Prostate gland (tissue), 2 donors: ENCODE data around the gene ATP5PD. TPM values are rescaled to one million over a fixed set of nuclear protein-coding genes. Genes with fewer than 3 reads are reported as not detected.

Source experiments
- DNase-seq: peaks from one replicate; pipeline ENCODE4 v3.0.0-alpha.2; 2019; ENCODE audit warnings: low spot score
- H3K27ac ChIP-seq, 2 donors: fragments of 200-600 bp; sonication (generic); 2 replicates each; pipeline ENCODE4 v1.5.1; 2017 to 2019
- H3K27me3 ChIP-seq: fragments of 200-600 bp; sonication (generic); replicated peaks from 2 replicates; pipeline ENCODE4 v1.5.1; 2019; ENCODE audit not compliant: insufficient read depth
- H3K36me3 ChIP-seq, 2 donors: fragments of 200-600 bp; sonication (generic); 1 replicate in 1 of 2; 2 replicates in 1 of 2; pipeline versions ENCODE4 v1.5.1 to v1.8.1; 2017 to 2019
- H3K4me1 ChIP-seq: fragments of 200-600 bp; sonication (generic); replicated peaks from 2 replicates; pipeline ENCODE4 v1.5.1; 2019
- H3K4me3 ChIP-seq, 2 donors: fragments of 200-600 bp; sonication (generic); 2 replicates each; pipeline ENCODE4 v1.5.1; 2017 to 2019
- H3K9me3 ChIP-seq: fragments of 200-600 bp; sonication (generic); 2 replicates; pipeline ENCODE4 v1.5.1; 2017
- POLR2A ChIP-seq: fragments of 450-650 bp; IDR thresholded peaks from one replicate; pipeline ENCODE4 v1.6.1; 2016; ENCODE audit warnings: antibody characterized with exemption, mild to moderate bottlenecking
- POLR2AphosphoS5 ChIP-seq: sonication (generic); formaldehyde crosslinking; IDR thresholded peaks from one replicate; pipeline ENCODE4 v1.6.1; 2017; ENCODE audit warnings: antibody characterized with exemption
- WGBS: methylation state at CpG from one replicate; pipeline ENCODE4 v1.1.5; 2018; 5-methylcytosine and 5-hydroxymethylcytosine counted together
- intact Hi-C: fragments of 100-400 bp; cut with DNase I; formaldehyde crosslinking; loops from one replicate; pipeline ENCODE4 v1.14.2; 2022
- total RNA-seq, 2 donors: library from RNA; depleted of rRNA; stranded (reverse); fragments of >200 nt; gene quantifications; one replicate each; pipeline ENCODE4 v1.1.0, GENCODE V29; 2016
- TF ChIP-seq, protein P1 (sequence below), 4 experiments: fragments of 200-600 bp in 2 of 4; fragments of 450-650 bp in 2 of 4; sonication (generic) in 2 of 4; IDR thresholded peaks; 1 replicate in 3 of 4; 2 replicates in 1 of 4; pipeline ENCODE4 v1.5.1; 2016 to 2019; ENCODE audit warnings: antibody characterized with exemption in 4 of 4, mild to moderate bottlenecking in 2 of 4, moderate library complexity in 2 of 4

ATP5PD gene
- total RNA-seq, 2 donors from 2014 or later: 116 to 201 TPM

DNA sequence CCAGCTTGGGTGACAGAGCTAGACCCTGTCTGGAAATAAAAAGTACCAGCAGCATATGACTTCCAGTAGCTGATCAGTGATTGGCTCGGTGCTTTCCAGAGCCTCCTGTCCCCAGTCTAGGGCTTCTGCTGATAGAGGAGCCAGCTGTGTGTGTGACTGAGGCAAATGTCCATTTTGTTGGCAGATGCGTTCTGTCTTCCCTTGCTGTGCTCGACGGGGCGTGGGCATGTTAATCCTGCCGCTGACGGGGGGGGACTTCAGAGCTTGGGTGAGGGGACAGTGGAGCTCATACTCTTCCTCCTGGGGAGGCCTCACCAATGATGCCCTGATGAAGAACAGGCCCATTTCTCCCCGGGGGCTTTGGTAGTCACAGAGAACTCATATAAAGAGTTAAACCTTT, 14.8 kb upstream of the ATP5PD start:
- Histone ChIP-seq H3K27ac (no peak overlapping the region), H3K9me3 (no peaks in the 10 kb centered on the region), H3K27me3 (no peaks in the 10 kb centered on the region), H3K36me3 (peaks cover 6 to 15% of the 10 kb centered on the region in 2 donors), H3K4me3 (no peak overlapping the region), H3K4me1 (no peaks in the 10 kb centered on the region)
- 82% methylated on average over 8 of the region's 8 CpGs for whole genome bisulfite sequencing
- DNase-seq: no peak
- no peak for TF ChIP-seq POLR2A
- TF ChIP-seq POLR2AphosphoS5: no peak
- TF ChIP-seq, protein P1, sequence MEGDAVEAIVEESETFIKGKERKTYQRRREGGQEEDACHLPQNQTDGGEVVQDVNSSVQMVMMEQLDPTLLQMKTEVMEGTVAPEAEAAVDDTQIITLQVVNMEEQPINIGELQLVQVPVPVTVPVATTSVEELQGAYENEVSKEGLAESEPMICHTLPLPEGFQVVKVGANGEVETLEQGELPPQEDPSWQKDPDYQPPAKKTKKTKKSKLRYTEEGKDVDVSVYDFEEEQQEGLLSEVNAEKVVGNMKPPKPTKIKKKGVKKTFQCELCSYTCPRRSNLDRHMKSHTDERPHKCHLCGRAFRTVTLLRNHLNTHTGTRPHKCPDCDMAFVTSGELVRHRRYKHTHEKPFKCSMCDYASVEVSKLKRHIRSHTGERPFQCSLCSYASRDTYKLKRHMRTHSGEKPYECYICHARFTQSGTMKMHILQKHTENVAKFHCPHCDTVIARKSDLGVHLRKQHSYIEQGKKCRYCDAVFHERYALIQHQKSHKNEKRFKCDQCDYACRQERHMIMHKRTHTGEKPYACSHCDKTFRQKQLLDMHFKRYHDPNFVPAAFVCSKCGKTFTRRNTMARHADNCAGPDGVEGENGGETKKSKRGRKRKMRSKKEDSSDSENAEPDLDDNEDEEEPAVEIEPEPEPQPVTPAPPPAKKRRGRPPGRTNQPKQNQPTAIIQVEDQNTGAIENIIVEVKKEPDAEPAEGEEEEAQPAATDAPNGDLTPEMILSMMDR (IDR thresholded peaks at IDR 0.05): no peak
- intact Hi-C loops: no loop called here

GRCh38 chr17:75061055-75061438, 14.3 kb upstream of the ATP5PD start:
- DNase-seq: no peak
- no peaks in the 10 kb centered on the region for H3K27me3 ChIP-seq
- no peaks in the 10 kb centered on the region for H3K9me3 ChIP-seq
- H3K36me3 ChIP-seq: peaks cover 6 to 15% of the 10 kb centered on the region in 2 donors
- intact Hi-C loops: no loop called here
- H3K4me1 ChIP-seq: no peaks in the 10 kb centered on the region
- no peak overlapping the region for H3K4me3 ChIP-seq
- no peak overlapping the region for H3K27ac ChIP-seq
- no peak for TF ChIP-seq POLR2AphosphoS5
- TF ChIP-seq, protein P1 (IDR thresholded peaks at IDR 0.05): no peak
- no peak for TF ChIP-seq POLR2A
- WGBS: 95% methylated on average over 10 of the region's 10 CpGs

DNA sequence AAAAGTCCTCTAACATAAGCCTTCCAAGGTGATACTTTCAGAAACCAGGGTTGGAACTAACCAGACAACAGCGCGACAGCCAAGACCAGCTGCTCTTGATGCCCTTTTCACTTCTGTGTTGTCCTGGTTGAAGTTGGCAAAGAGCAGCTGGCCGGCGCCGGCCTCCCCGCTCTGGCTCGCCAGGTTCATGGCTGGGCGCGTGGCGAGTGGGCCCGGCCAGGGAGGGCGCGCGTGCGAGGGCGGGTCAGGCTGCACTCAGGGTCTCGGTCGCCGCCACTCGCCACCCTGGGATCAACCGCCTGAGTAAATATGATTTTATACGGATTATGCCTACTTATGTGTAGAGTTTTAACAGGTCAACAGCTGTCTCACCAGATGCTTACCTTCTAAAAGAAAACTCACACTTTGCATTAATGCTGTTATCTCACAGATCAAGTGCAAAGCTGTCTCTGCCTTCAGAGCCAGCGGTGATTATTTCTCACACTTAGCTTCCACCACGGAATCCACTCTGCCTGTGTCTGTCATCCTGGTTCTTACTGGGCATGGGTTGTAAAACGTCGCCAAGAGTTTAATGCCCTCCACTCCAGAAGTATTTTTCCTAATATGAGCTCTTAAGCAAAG, 13.8 kb upstream of the ATP5PD start:
- H3K36me3 ChIP-seq: peaks cover 6 to 15% of the 10 kb centered on the region in 2 donors
- H3K4me3 ChIP-seq: no peak overlapping the region
- intact Hi-C loops: no loop called here
- H3K4me1 ChIP-seq: no peaks in the 10 kb centered on the region
- TF ChIP-seq, protein P1 (IDR thresholded peaks at IDR 0.05): no peak
- TF ChIP-seq POLR2A (no peak), POLR2AphosphoS5 (no peak)
- DNase-seq: no peak
- no peaks in the 10 kb centered on the region for H3K27me3 ChIP-seq
- H3K9me3 ChIP-seq: no peaks in the 10 kb centered on the region
- 91% methylated on average over 24 of the region's 26 CpGs for WGBS
- peak overlapping the region in 1 of 2 donors; percentile 13 for H3K27ac ChIP-seq

- peak; percentile 48 for DNase-seq
- H3K36me3 ChIP-seq: peaks cover 6 to 15% of the 10 kb centered on the region in 2 donors
- no peak overlapping the region for H3K4me3 ChIP-seq
- no peaks in the 10 kb centered on the region for H3K9me3 ChIP-seq
- WGBS: 61% methylated on average over 25 of the region's 25 CpGs
- no peaks in the 10 kb centered on the region for H3K4me1 ChIP-seq
- TF ChIP-seq, protein P1 (IDR thresholded peaks at IDR 0.05): peak in 3 of 4 experiments; percentile 41 to 62 (median 60)
- TF ChIP-seq POLR2A: no peak
- TF ChIP-seq POLR2AphosphoS5: peak; percentile 62
- intact Hi-C loops: no loop called here
- H3K27me3 ChIP-seq: no peaks in the 10 kb centered on the region
- peak overlapping the region; percentile 13 to 31 for H3K27ac ChIP-seq
These were observed 12.9 kb upstream of the ATP5PD start for GRCh38 chr17:75059369-75060345.
